ENCODE data around the gene CDT1. TPM values are rescaled to one million over a fixed set of nuclear protein-coding genes. Genes with fewer than 3 reads are reported as not detected.

The CDT1 gene
- total RNA-seq, 4 donors from 2014 or later = 4.7 to 25.7 (median 10.7) TPM

GRCh38 chr16:88783391-88784073 is 20.1 kb upstream of the CDT1 start:
- no peak for TF ChIP-seq POLR2A (IDR thresholded peaks at IDR 0.05)
- no peak for TF ChIP-seq POLR2AphosphoS5 (IDR thresholded peaks at IDR 0.05)
- TF ChIP-seq CTCF (IDR thresholded peaks at IDR 0.05) = no peak
- TF ChIP-seq EP300 (IDR thresholded peaks at IDR 0.05) = no peak
- no peak for DNase-seq (ENCODE audit: low spot score in 2 of 2)
- H3K4me1 ChIP-seq = peaks cover 68% of the 10 kb centered on the region

GRCh38 chr16:88784074-88784855 is 19.3 kb upstream of the CDT1 start:
- DNase-seq (ENCODE audit: low spot score in 2 of 2) = peak; percentile 85 to 92
- H3K27me3 ChIP-seq = no peaks in the 10 kb centered on the region
- 4% methylated on average over 19 of the region's 74 CpGs for WGBS
- no peaks in the 10 kb centered on the region for H3K36me3 ChIP-seq
- H3K9me3 ChIP-seq = no peaks in the 10 kb centered on the region
- TF ChIP-seq POLR2AphosphoS5 (IDR thresholded peaks at IDR 0.05) (no peak), CTCF (IDR thresholded peaks at IDR 0.05) (peak; percentile 56 to 71)
- peaks cover 61% of the 10 kb centered on the region for H3K4me1 ChIP-seq
- H3K4me3 ChIP-seq = peak overlapping the region; percentile 88
- peak overlapping the region; percentile 97 for H3K27ac ChIP-seq

More at GRCh38 chr16:88783391-88784073, 20.1 kb upstream of the CDT1 start:
- H3K4me3 ChIP-seq = peak overlapping the region; percentile 88
- no peaks in the 10 kb centered on the region for H3K9me3 ChIP-seq
- 18% methylated on average over 9 of the region's 27 CpGs for WGBS
- no peaks in the 10 kb centered on the region for H3K27me3 ChIP-seq
- H3K36me3 ChIP-seq = no peaks in the 10 kb centered on the region
- peak overlapping the region; percentile 97 for H3K27ac ChIP-seq

GRCh38 chr16:88784856-88785105 is 18.8 kb upstream of the CDT1 start:
- TF ChIP-seq CTCF (IDR thresholded peaks at IDR 0.05) (no peak), EP300 (IDR thresholded peaks at IDR 0.05) (no peak), POLR2AphosphoS5 (IDR thresholded peaks at IDR 0.05) (no peak), POLR2A (IDR thresholded peaks at IDR 0.05) (no peak)
- Histone ChIP-seq H3K4me3 (peak overlapping the region; percentile 88), H3K27ac (peak overlapping the region; percentile 97), H3K4me1 (peaks cover 56% of the 10 kb centered on the region), H3K27me3 (no peaks in the 10 kb centered on the region), H3K9me3 (no peaks in the 10 kb centered on the region), H3K36me3 (no peaks in the 10 kb centered on the region)
- WGBS = no CpG with 5 or more reads among the region's 32 CpGs
- DNase-seq (ENCODE audit: low spot score in 2 of 2) = no peak

- Histone ChIP-seq H3K27ac (peak within 1 kb of the TSS; percentile 97), H3K27me3 (peaks cover under 1% of the 10 kb centered on the region), H3K36me3 (no peaks in the 10 kb centered on the region), H3K4me3 (peak within 1 kb of the TSS; percentile 88), H3K4me1 (peaks cover 55% of the 10 kb centered on the region), H3K9me3 (no peaks in the 10 kb centered on the region)
- no peak for DNase-seq (ENCODE audit: low spot score in 2 of 2)
- TF ChIP-seq POLR2A (IDR thresholded peaks at IDR 0.05) (peak in 1 of 2 donors; percentile 25), CTCF (IDR thresholded peaks at IDR 0.05) (peak; percentile 75 to 91), EP300 (IDR thresholded peaks at IDR 0.05) (no peak)
- WGBS = 15% methylated on average over 15 of the region's 110 CpGs
Measured at GRCh38 chr16:88785106-88785924, 18.3 kb upstream of the CDT1 start, which contains the start of gene PIEZO1. Gene PIEZO1 (minus strand): TSS chr16:88785220. CDS start chr16:88784964, 256 bp downstream.
